Upper lobe of left lung (tissue), 6 donors: ENCODE results near the gene SFRP4. TPM values are rescaled to one million over a fixed set of nuclear protein-coding genes. Genes with fewer than 3 reads are reported as not detected.
A peak's percentile ranks its signal among the peaks of the same experiment; 100 is the strongest.

Experiments
- ATAC-seq, 2 donors: fragments of 200-7000 bp; cut with Tn5 transposase; one replicate each; pipeline ENCODE4 v1.9.1; 2022; ENCODE audit warnings: mild to moderate bottlenecking in 2 of 2, moderate library complexity in 2 of 2; ENCODE audit not compliant: low FRiP score in 2 of 2
- DNase-seq, 2 donors: peaks; one replicate each; pipeline ENCODE4 v3.0.0-alpha.2; 2019 to 2020
- H3K27ac ChIP-seq, 4 donors: fragments of 200-600 bp; sonication (generic); one replicate each; pipeline ENCODE4 v1.5.1; 2016 to 2019
- H3K27me3 ChIP-seq, 4 donors: fragments of 200-600 bp; sonication (generic); one replicate each; pipeline ENCODE4 v1.5.1; 2017 to 2019
- H3K36me3 ChIP-seq, 4 donors: fragments of 200-600 bp; sonication (generic); one replicate each; pipeline ENCODE4 v1.5.1; 2016 to 2019
- H3K4me1 ChIP-seq, 4 donors: fragments of 200-600 bp; sonication (generic); one replicate each; pipeline ENCODE4 v1.5.1; 2018 to 2019
- H3K4me3 ChIP-seq, 4 donors: fragments of 200-600 bp; sonication (generic); one replicate each; pipeline ENCODE4 v1.5.1; 2017 to 2019; ENCODE audit warnings: mild to moderate bottlenecking in 2 of 4, moderate library complexity in 1 of 4
- H3K9me3 ChIP-seq, 4 donors: fragments of 200-600 bp; sonication (generic); one replicate each; pipeline ENCODE4 v1.5.1; 2018 to 2019
- CTCF ChIP-seq, 6 experiments: fragments of 450-650 bp in 4 of 6; fragments of 200-600 bp in 2 of 6; sonication (generic) in 2 of 6; IDR thresholded peaks; one replicate each; pipeline ENCODE4 v1.5.1; 2016 to 2019; ENCODE audit warnings: antibody characterized with exemption in 6 of 6
- EP300 ChIP-seq, 4 donors: sonication (generic); formaldehyde crosslinking; IDR thresholded peaks; one replicate each; pipeline ENCODE4 v1.5.1; 2017; ENCODE audit warnings: antibody characterized with exemption in 4 of 4, control low read depth in 2 of 4
- POLR2A ChIP-seq, 4 donors: fragments of 450-650 bp; IDR thresholded peaks; one replicate each; pipeline ENCODE4 v1.5.1; 2016 to 2017; ENCODE audit warnings: antibody characterized with exemption in 4 of 4, mild to moderate bottlenecking in 2 of 4
- POLR2AphosphoS5 ChIP-seq, 2 donors: sonication (generic); formaldehyde crosslinking; IDR thresholded peaks; one replicate each; pipeline ENCODE4 v1.5.1; 2017; ENCODE audit warnings: antibody characterized with exemption in 2 of 2
- WGBS, 2 donors: methylation state at CpG; one replicate each; pipeline ENCODE4 v1.1.5; 2017 to 2018; 5-methylcytosine and 5-hydroxymethylcytosine counted together
- total RNA-seq, 6 donors: library from RNA; depleted of rRNA in 4 of 6; stranded (reverse); fragments of >200 nt in 4 of 6; gene quantifications; one replicate each; pipeline versions ENCODE4 v1.1.0 to v1.2.1, GENCODE V29; 2016 to 2021
- donor health status: DM: no; HTN: no; CAD: no; lungs with moderate emphysema.
- donor health status: DM: no; HTN: yes; CAD: no; lungs with severe emphysema.

Gene SFRP4
- total RNA-seq, 6 donors from 2014 or later = under 0.01 to 12.2 (median 4.3) TPM

GRCh38 chr7:37921876-37922275 lies 5.3 kb upstream of the SFRP4 start:
- no peak for ATAC-seq
- Histone ChIP-seq H3K27me3 (peaks cover 0 to 2% (median 0%) of the 10 kb centered on the region in 4 donors), H3K27ac (peak overlapping the region; percentile 86 to 93 (median 90)), H3K9me3 (peaks cover 0 to 8% (median 2%) of the 10 kb centered on the region in 4 donors), H3K36me3 (no peaks in the 10 kb centered on the region), H3K4me3 (peak overlapping the region in 3 of 4 donors; percentile 61 to 81 (median 71)), H3K4me1 (peaks cover 4 to 22% (median 14%) of the 10 kb centered on the region in 4 donors)
- WGBS, 2 donors = 50 to 57% methylated on average over 4 of the region's 4 CpGs
- DNase-seq = no peak
- TF ChIP-seq EP300 (IDR thresholded peaks at IDR 0.05) (no peak), POLR2A (IDR thresholded peaks at IDR 0.05) (no peak), CTCF (IDR thresholded peaks at IDR 0.05) (no peak), POLR2AphosphoS5 (IDR thresholded peaks at IDR 0.05) (no peak)

GRCh38 chr7:37920849-37921805 lies 4.5 kb upstream of the SFRP4 start:
- peak overlapping the region; percentile 86 to 93 (median 90) for H3K27ac ChIP-seq
- H3K4me1 ChIP-seq = peaks cover 11 to 30% (median 22%) of the 10 kb centered on the region in 4 donors
- H3K9me3 ChIP-seq = peaks cover 0 to 8% (median 2%) of the 10 kb centered on the region in 4 donors
- peak overlapping the region; percentile 61 to 81 (median 72) for H3K4me3 ChIP-seq
- H3K27me3 ChIP-seq = peaks cover 0 to 5% (median 0%) of the 10 kb centered on the region in 4 donors
- DNase-seq (peak; percentile 70 to 89), ATAC-seq (peak; percentile 69 to 87)
- 1% methylated on average over 23 to 28 of the region's 63 CpGs for WGBS, 2 donors
- TF ChIP-seq POLR2A (IDR thresholded peaks at IDR 0.05) (peak in 1 of 4 donors; percentile 50), POLR2AphosphoS5 (IDR thresholded peaks at IDR 0.05) (no peak), EP300 (IDR thresholded peaks at IDR 0.05) (no peak), CTCF (IDR thresholded peaks at IDR 0.05) (no peak)
- H3K36me3 ChIP-seq = no peaks in the 10 kb centered on the region

- peaks cover 0 to 3% (median 1%) of the 10 kb centered on the region in 4 donors for H3K9me3 ChIP-seq
- H3K4me1 ChIP-seq = peaks cover 16 to 37% (median 27%) of the 10 kb centered on the region in 4 donors
- 8 to 10% methylated on average over 19 of the region's 22 CpGs for WGBS, 2 donors
- DNase-seq (peak in 1 of 2 donors; percentile 76), ATAC-seq (peak; percentile 38 to 74)
- peak in 1 of 2 donors; percentile 73 for TF ChIP-seq POLR2AphosphoS5 (IDR thresholded peaks at IDR 0.05)
- TF ChIP-seq EP300 (IDR thresholded peaks at IDR 0.05) = no peak
- peak in 3 of 4 donors; percentile 23 to 73 (median 47) for TF ChIP-seq POLR2A (IDR thresholded peaks at IDR 0.05)
- peak in 5 of 6 experiments; percentile 28 to 79 (median 45) for TF ChIP-seq CTCF (IDR thresholded peaks at IDR 0.05)
- peaks cover 0 to 5% (median 0%) of the 10 kb centered on the region in 4 donors for H3K27me3 ChIP-seq
- no peaks in the 10 kb centered on the region for H3K36me3 ChIP-seq
- peak within 1 kb of the TSS; percentile 61 to 81 (median 72) for H3K4me3 ChIP-seq
- peak within 1 kb of the TSS; percentile 86 to 93 (median 90) for H3K27ac ChIP-seq
Measured at GRCh38 chr7:37920305-37920848, 3.8 kb upstream of the SFRP4 start, which contains the start of gene EPDR1. Gene EPDR1, plus strand, starts transcription at chr7:37920640. Its CDS starts 300 bp downstream, at chr7:37920940.

- 54 to 73% methylated on average over 4 of the region's 4 CpGs for WGBS, 2 donors
- Histone ChIP-seq H3K9me3 (no peaks in the 10 kb centered on the region), H3K4me1 (peaks cover 16 to 39% (median 30%) of the 10 kb centered on the region in 4 donors), H3K36me3 (no peaks in the 10 kb centered on the region), H3K27me3 (peaks cover 0 to 5% (median 0%) of the 10 kb centered on the region in 4 donors), H3K27ac (no peak overlapping the region), H3K4me3 (no peak overlapping the region)
- no peak for DNase-seq
- ATAC-seq = no peak
- TF ChIP-seq EP300 (IDR thresholded peaks at IDR 0.05) (no peak), POLR2A (IDR thresholded peaks at IDR 0.05) (no peak), CTCF (IDR thresholded peaks at IDR 0.05) (no peak), POLR2AphosphoS5 (IDR thresholded peaks at IDR 0.05) (no peak)
Measured at GRCh38 chr7:37918526-37918925, 1.9 kb upstream of the SFRP4 start.
